ENCODE measurements around the gene ERCC2. TPM values are rescaled to one million over a fixed set of nuclear protein-coding genes. Genes with fewer than 3 reads are reported as not detected.

The ERCC2 gene
- total RNA-seq, 6 donors from 2014 or later = 7.4 to 19.1 (median 13.0) TPM

- Histone ChIP-seq H3K27ac (no peak overlapping the region), H3K4me1 (no peaks in the 10 kb centered on the region), H3K36me3 (peaks cover 0 to 42% (median 11%) of the 10 kb centered on the region in 4 donors), H3K27me3 (no peaks in the 10 kb centered on the region), H3K4me3 (no peak overlapping the region), H3K9me3 (no peaks in the 10 kb centered on the region)
- peak in 1 of 2 donors; percentile 24 for ATAC-seq (ENCODE audit: low FRiP score in 2 of 2)
- peak in 1 of 2 donors; percentile 78 for DNase-seq
- 92 to 100% methylated on average over 4 to 21 of the region's 21 CpGs for WGBS, 2 donors
- TF ChIP-seq EP300 (IDR thresholded peaks at IDR 0.05) = no peak
- no peak for TF ChIP-seq CTCF (IDR thresholded peaks at IDR 0.05)
- TF ChIP-seq POLR2A (IDR thresholded peaks at IDR 0.05) = no peak
- no peak for TF ChIP-seq POLR2AphosphoS5 (IDR thresholded peaks at IDR 0.05)
Observed at GRCh38 chr19:45391871-45392665, 21.7 kb upstream of the ERCC2 start.

GRCh38 chr19:45391346-45391745 is 21.0 kb upstream of the ERCC2 start:
- TF ChIP-seq CTCF (IDR thresholded peaks at IDR 0.05) = no peak
- TF ChIP-seq POLR2A (IDR thresholded peaks at IDR 0.05) = no peak
- TF ChIP-seq EP300 (IDR thresholded peaks at IDR 0.05) = no peak
- Histone ChIP-seq H3K4me1 (no peaks in the 10 kb centered on the region), H3K9me3 (no peaks in the 10 kb centered on the region), H3K4me3 (no peak overlapping the region), H3K27me3 (no peaks in the 10 kb centered on the region), H3K27ac (no peak overlapping the region), H3K36me3 (peaks cover 0 to 34% (median 8%) of the 10 kb centered on the region in 4 donors)
- WGBS, 2 donors = 74 to 84% methylated on average over 3 of the region's 3 CpGs
- no peak for DNase-seq
- ATAC-seq (ENCODE audit: low FRiP score in 2 of 2) = peak in 1 of 2 donors; percentile 16

GRCh38 chr19:45385392-45386221 is 15.2 kb upstream of the ERCC2 start:
- peak in 1 of 2 donors; percentile 84 for DNase-seq
- Histone ChIP-seq H3K27ac (no peak overlapping the region), H3K9me3 (no peaks in the 10 kb centered on the region), H3K4me3 (no peak overlapping the region), H3K36me3 (peaks cover 0 to 14% (median 0%) of the 10 kb centered on the region in 4 donors), H3K4me1 (peaks cover 3 to 11% (median 7%) of the 10 kb centered on the region in 4 donors), H3K27me3 (peaks cover 0 to 18% (median 7%) of the 10 kb centered on the region in 4 donors)
- ATAC-seq (ENCODE audit: low FRiP score in 2 of 2) = peak; percentile 30 to 40
- TF ChIP-seq EP300 (IDR thresholded peaks at IDR 0.05) = no peak
- TF ChIP-seq POLR2AphosphoS5 (IDR thresholded peaks at IDR 0.05) = no peak
- TF ChIP-seq POLR2A (IDR thresholded peaks at IDR 0.05) = no peak
- 16 to 26% methylated on average over 9 to 31 of the region's 75 CpGs for WGBS, 2 donors

- ATAC-seq (ENCODE audit: low FRiP score in 2 of 2) = peak; percentile 16 to 32
- WGBS, 2 donors = 88 to 94% methylated on average over 25 to 29 of the region's 29 CpGs
- no peak for TF ChIP-seq EP300 (IDR thresholded peaks at IDR 0.05)
- TF ChIP-seq CTCF (IDR thresholded peaks at IDR 0.05) = no peak
- no peak for TF ChIP-seq POLR2A (IDR thresholded peaks at IDR 0.05)
- TF ChIP-seq POLR2AphosphoS5 (IDR thresholded peaks at IDR 0.05) = no peak
Observed at GRCh38 chr19:45382426-45382825, 12.1 kb upstream of the ERCC2 start.

GRCh38 chr19:45380107-45380506 is 9.7 kb upstream of the ERCC2 start:
- no peak for TF ChIP-seq EP300 (IDR thresholded peaks at IDR 0.05)
- no peak for TF ChIP-seq POLR2AphosphoS5 (IDR thresholded peaks at IDR 0.05)
- no peak for TF ChIP-seq POLR2A (IDR thresholded peaks at IDR 0.05)
- TF ChIP-seq CTCF (IDR thresholded peaks at IDR 0.05) = no peak
- no peaks in the 10 kb centered on the region for H3K9me3 ChIP-seq
- H3K36me3 ChIP-seq = peaks cover 0 to 15% (median 0%) of the 10 kb centered on the region in 4 donors
- peaks cover 0 to 7% (median 1%) of the 10 kb centered on the region in 4 donors for H3K27me3 ChIP-seq
- peaks cover 0 to 7% (median 4%) of the 10 kb centered on the region in 4 donors for H3K4me1 ChIP-seq
- no peak overlapping the region for H3K4me3 ChIP-seq
- DNase-seq (no peak), ATAC-seq (ENCODE audit: low FRiP score in 2 of 2) (no peak)
- no peak overlapping the region for H3K27ac ChIP-seq
- whole genome bisulfite sequencing, 2 donors = 92 to 100% methylated on average over 1 of the region's 1 CpG

More at GRCh38 chr19:45382426-45382825, 12.1 kb upstream of the ERCC2 start:
- Histone ChIP-seq H3K9me3 (no peaks in the 10 kb centered on the region), H3K4me3 (no peak overlapping the region), H3K36me3 (peaks cover 0 to 15% (median 0%) of the 10 kb centered on the region in 4 donors), H3K27ac (no peak overlapping the region), H3K4me1 (peaks cover 3 to 11% (median 7%) of the 10 kb centered on the region in 4 donors), H3K27me3 (peaks cover 0 to 18% (median 7%) of the 10 kb centered on the region in 4 donors)
- peak in 1 of 2 donors; percentile 75 for DNase-seq

All from upper lobe of left lung (tissue), 6 donors.